ENCODE measurements around the gene PLEKHA3.

PLEKHA3 gene

DNA sequence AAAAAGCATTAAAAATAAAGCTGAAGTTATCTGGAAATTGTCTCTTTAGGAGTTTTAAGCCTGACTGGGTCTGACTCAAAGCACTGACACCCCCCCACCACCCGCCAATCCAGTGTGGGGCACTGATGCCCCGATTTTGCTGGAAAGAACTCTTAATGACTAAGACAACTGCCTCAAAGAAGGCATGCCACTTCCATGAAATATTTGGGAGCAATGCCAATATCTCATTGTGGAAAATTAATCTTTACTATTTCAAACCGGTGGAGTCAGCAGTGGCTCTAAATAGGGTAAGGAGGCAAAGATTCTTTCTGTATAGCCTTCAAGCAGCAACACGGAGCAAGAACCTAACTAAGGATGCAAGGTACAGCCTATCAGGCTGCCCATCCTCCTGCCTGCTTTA is 6.3 kb upstream of the PLEKHA3 start:
- H3K27ac Mint-ChIP-seq: no peak overlapping the region
- H3K36me3 Mint-ChIP-seq (ENCODE audit: low read depth): no peaks in the 10 kb centered on the region
- H3K4me1 Mint-ChIP-seq (ENCODE audit: low read depth): peaks cover 11% of the 10 kb centered on the region
- H3K9me3 Mint-ChIP-seq: no peaks in the 10 kb centered on the region
- H3K4me3 Mint-ChIP-seq: no peak overlapping the region
- no peaks in the 10 kb centered on the region for H3K27me3 Mint-ChIP-seq

DNA sequence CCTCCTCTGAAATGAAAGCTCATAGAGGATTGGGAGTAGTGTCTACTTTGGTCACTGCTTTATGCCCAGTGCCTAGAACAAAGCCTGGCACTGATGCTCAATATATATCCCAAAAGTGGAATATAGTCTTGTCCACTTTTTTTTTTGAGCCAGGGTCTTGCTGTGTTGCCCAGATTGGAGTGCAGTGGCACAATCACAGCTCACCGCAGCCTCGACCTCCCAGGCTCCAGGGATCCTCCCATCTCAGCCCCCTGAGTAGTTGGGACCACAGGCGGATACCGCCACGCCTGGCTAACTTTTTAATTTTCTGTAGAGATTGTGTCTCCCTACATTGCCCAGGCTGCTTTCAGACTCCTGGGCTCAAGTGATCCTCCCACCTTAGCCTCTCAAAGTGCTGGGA is 5.7 kb upstream of the PLEKHA3 start:
- Mint-ChIP-seq H3K27ac (no peak overlapping the region), H3K4me3 (no peak overlapping the region), H3K27me3 (no peaks in the 10 kb centered on the region), H3K4me1 (ENCODE audit: low read depth) (peaks cover 17% of the 10 kb centered on the region), H3K9me3 (no peaks in the 10 kb centered on the region), H3K36me3 (ENCODE audit: low read depth) (no peaks in the 10 kb centered on the region)

DNA sequence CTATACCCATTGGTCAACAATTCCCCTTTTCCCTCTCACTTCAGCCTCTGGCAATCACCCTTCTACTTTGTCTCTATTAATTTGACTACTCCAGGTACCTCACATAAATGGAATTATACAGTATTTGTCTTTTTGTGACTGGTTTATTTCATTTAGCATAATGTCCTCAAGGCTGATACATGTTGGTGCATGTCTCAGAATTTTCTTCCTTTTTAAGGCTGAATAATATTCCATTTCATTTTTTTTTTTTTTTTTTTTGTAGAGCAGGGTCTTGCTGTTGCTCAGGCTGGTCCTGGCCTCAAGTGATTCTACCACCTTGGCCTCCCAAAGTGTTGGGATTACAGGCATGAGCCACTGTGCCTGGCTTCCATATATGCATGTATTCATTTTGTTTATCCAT is 3.8 kb upstream of the PLEKHA3 start:
- Mint-ChIP-seq H3K4me1 (ENCODE audit: low read depth) (peaks cover 26% of the 10 kb centered on the region), H3K27me3 (no peaks in the 10 kb centered on the region), H3K4me3 (no peak overlapping the region), H3K9me3 (no peaks in the 10 kb centered on the region), H3K36me3 (ENCODE audit: low read depth) (no peaks in the 10 kb centered on the region), H3K27ac (no peak overlapping the region)

DNA sequence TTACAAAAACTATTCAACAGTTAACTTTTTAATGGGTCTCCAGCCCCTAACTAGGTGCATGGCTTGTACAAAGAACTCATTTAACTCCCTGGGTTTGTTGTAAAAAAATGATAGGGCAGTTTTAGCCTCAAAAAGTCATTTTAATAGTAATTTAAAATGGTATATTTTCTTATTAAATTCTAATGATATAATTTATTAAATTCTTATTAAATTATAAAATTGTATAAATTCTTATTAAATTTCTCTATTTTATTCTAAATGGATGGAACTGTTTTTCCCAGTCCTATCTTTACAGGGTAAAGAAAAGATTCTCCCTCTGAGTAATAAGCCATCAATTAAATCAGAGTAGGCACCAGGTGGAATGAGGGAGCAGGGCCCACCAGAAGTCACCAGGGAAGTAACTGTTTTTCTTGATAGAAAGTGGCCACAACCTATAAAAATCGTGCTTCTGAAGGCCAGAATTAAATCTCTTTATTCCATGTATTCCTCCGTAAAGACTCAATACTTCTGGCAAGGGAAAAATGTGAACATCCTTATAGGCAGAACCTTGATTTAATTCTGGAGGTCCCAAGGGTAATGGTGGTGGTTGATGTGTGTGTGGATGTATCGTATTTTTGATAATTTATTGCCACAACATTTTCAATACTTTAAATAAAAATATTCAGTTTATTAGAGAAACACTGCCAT is 2.7 kb upstream of the PLEKHA3 start:
- Mint-ChIP-seq H3K9me3 (no peaks in the 10 kb centered on the region), H3K4me3 (peak overlapping the region; percentile 99), H3K36me3 (ENCODE audit: low read depth) (peaks cover 2% of the 10 kb centered on the region), H3K27me3 (no peaks in the 10 kb centered on the region), H3K4me1 (ENCODE audit: low read depth) (peaks cover 37% of the 10 kb centered on the region), H3K27ac (no peak overlapping the region)

DNA sequence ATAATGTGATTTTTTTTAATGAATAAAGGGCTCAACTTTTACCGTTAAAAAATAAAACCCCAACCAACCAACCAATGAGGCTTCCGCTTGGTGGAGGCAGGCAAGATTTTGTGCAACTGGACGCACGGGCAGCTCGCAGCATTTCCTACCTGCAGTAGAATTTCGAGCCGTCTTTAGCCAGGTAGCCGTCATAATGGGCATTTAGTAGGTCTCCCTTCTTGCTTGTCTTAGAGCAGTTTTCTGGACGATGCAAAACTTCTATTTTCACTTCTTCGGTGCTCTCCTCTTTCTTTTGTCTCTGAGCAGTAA is 2.2 kb upstream of the PLEKHA3 start:
- peaks cover 5% of the 10 kb centered on the region for H3K36me3 Mint-ChIP-seq (ENCODE audit: low read depth)
- H3K4me3 Mint-ChIP-seq: peak overlapping the region; percentile 99
- H3K27ac Mint-ChIP-seq: peak overlapping the region; percentile 97
- no peaks in the 10 kb centered on the region for H3K9me3 Mint-ChIP-seq
- H3K4me1 Mint-ChIP-seq (ENCODE audit: low read depth): peaks cover 41% of the 10 kb centered on the region
- H3K27me3 Mint-ChIP-seq: no peaks in the 10 kb centered on the region

DNA sequence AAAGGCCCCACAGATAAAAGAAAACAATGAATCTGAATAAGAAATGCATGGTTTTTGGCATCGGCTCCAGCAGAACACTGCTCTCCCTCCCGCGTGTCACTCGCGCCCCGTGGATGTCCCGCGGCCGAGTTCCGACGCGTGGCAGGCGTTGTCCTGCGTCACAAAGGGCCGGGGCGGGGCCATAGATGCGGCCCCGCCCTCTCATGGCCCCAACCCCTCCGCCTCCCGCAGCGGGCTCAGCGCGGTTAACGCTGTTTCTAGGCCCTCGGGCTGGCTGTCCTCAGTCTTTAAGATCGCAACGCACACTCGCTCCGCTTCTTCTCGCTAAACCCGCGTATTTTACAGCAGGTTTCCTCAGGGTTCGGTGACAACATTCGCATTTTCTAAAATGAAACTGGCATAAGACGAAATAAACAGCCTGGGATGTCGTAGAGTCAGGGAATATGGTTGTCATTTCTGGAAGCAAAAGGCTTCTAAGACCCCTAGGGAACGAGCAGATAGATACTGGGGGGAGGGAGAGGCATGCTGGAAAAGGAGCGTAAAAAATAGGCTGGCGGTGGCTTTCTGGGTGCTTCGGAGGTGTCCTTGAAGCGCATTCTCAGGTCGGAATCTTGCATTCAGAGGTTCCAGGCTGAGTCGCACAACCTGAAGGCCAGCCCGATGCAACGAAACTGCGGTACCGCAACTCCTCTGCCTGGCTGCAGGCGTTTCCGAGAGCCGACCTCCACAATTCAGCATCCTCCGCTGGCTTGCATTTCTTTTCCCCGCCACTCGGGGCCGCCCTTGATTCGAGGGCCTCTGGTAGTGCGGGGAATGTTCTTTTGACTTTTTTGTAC is 1.6 kb upstream of the PLEKHA3 start, which contains the start of gene FKBP7:
TSS of gene FKBP7 (minus strand) at position 162 of the 836 bp plus-strand sequence. CDS start at position 61, 101 bp downstream.
- Mint-ChIP-seq H3K36me3 (ENCODE audit: low read depth) (peaks cover 5% of the 10 kb centered on the region), H3K27me3 (no peaks in the 10 kb centered on the region), H3K4me1 (ENCODE audit: low read depth) (peaks cover 41% of the 10 kb centered on the region), H3K4me3 (peak within 1 kb of the TSS; percentile 99), H3K9me3 (no peaks in the 10 kb centered on the region), H3K27ac (peak within 1 kb of the TSS; percentile 97)

DNA sequence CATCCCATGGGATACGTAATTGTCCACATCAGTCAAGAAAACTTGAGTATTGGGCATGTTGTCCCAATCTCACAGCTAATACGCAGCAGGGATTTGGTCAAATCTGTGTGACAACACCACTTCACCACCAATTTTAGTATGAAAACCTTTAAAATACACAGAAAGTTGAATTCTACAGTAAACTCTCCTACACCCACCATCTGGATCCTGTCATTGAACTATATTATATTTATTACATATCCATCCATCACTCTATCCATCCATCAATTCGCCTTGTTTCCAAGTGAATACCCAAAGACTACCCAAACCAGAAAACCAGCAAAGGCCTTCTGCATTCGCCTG is 1.0 kb upstream of the PLEKHA3 start:
- Mint-ChIP-seq H3K4me3 (peak overlapping the region; percentile 99), H3K27ac (peak overlapping the region; percentile 97), H3K4me1 (ENCODE audit: low read depth) (peaks cover 45% of the 10 kb centered on the region), H3K27me3 (no peaks in the 10 kb centered on the region), H3K9me3 (no peaks in the 10 kb centered on the region), H3K36me3 (ENCODE audit: low read depth) (peaks cover 5% of the 10 kb centered on the region)

DNA sequence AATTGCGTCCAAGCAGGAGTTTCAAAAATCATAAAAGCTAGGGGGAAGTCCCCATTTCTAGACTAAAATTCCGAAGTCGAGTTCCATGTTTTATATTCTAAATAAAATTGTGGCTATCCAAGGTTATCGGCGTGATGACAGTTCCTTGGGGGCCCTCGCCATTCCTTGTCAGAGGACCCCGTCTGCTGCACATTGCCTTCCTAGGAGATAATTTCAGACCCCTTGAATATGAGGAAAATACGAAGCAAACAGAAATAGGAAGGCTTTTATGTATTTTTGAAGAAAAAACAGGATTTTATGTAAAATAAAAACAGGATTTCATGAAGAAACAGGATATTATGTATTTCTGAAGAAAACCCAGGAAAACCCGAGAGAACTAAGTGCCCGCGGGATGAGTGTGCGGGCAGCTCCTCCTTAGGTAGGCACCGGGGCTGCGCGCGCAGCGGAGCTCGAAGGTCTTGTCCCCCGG is 465 bp upstream of the PLEKHA3 start:
- Mint-ChIP-seq H3K4me3 (peak overlapping the region; percentile 99), H3K9me3 (no peaks in the 10 kb centered on the region), H3K4me1 (ENCODE audit: low read depth) (peaks cover 51% of the 10 kb centered on the region), H3K27ac (peak overlapping the region; percentile 97), H3K36me3 (ENCODE audit: low read depth) (peaks cover 5% of the 10 kb centered on the region), H3K27me3 (no peaks in the 10 kb centered on the region)

DNA sequence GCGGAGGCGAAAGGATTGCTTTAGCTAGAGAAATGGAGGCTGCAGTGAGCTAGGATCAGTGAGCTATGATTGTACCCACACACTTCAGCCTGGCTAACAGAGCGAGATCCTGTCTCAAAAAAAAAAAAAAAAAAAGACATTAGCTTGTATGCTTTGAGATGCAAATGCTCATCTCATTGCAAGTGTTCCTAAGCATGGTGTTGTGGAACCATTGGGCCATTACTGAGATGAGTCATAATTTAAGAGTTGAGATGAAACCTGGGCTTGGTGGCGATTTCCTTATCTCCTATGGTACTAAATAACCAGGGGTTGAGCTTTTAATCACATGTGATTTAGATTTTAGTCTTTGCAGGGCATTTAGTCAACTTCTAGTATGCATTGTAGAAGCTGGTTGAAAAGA is 2.2 kb downstream of the PLEKHA3 start:
- no peaks in the 10 kb centered on the region for H3K9me3 Mint-ChIP-seq
- no peak overlapping the region for H3K27ac Mint-ChIP-seq
- H3K27me3 Mint-ChIP-seq: no peaks in the 10 kb centered on the region
- H3K36me3 Mint-ChIP-seq (ENCODE audit: low read depth): peaks cover 25% of the 10 kb centered on the region
- peak overlapping the region; percentile 99 for H3K4me3 Mint-ChIP-seq
- peaks cover 45% of the 10 kb centered on the region for H3K4me1 Mint-ChIP-seq (ENCODE audit: low read depth)

DNA sequence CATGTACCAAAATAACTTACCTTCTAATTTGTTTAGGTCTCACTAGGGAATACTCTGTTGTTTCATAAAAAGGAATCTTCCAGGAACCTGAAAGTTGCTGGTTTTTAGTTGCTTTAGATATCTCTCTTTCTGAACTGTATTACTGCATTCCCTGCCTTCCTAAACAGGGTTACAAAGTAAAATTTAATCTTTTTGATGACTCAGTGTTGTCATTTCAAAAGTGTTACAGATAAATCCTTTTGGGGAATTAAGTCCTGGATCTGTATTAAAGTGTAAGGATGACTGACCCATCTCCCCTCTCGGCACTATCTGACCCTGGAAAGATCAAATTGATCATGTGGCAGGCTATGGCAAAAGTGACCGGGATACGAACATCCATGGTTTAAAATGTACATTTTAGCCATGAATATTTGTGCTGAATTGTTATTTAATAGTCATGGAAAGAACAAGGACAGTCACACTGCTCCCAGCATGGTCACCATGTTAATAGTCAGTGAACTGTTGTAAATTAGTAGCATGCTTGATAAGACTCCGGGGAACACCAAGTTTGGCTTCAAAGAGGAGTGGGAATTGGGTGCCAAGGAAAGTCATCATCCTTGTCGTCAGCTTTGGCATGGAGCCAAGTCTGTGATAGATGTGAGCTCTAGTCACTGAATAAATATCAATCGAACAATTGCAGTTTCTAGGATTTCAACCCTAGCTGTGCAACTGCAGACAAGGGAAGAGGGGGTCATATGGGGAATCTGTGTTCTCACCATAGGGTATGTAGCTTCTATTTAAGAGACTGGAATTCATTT is 4.2 kb downstream of the PLEKHA3 start:
- Mint-ChIP-seq H3K4me3 (no peak overlapping the region), H3K27me3 (no peaks in the 10 kb centered on the region), H3K27ac (no peak overlapping the region), H3K36me3 (ENCODE audit: low read depth) (peaks cover 40% of the 10 kb centered on the region), H3K9me3 (no peaks in the 10 kb centered on the region), H3K4me1 (ENCODE audit: low read depth) (peaks cover 48% of the 10 kb centered on the region)

DNA sequence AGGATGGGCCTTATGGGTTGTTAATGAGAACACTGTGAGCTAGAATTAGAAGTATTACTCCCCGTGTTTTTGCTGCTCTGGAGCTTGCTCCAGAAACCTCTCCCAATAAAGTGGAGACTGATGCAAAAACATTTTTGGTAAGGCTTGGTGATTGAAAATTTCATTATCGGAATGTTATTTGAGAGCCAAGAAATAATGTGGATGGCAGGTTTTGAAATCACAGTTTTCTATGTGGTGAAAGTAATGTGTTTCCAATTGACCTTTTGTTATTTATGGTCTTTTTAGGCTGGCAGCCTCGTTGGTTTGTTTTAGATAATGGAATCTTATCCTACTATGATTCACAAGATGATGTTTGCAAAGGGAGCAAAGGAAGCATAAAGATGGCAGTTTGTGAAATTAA is 5.1 kb downstream of the PLEKHA3 start:
- Mint-ChIP-seq H3K36me3 (ENCODE audit: low read depth) (peaks cover 49% of the 10 kb centered on the region), H3K4me3 (no peak overlapping the region), H3K9me3 (no peaks in the 10 kb centered on the region), H3K4me1 (ENCODE audit: low read depth) (peaks cover 43% of the 10 kb centered on the region), H3K27me3 (no peaks in the 10 kb centered on the region), H3K27ac (no peak overlapping the region)

DNA sequence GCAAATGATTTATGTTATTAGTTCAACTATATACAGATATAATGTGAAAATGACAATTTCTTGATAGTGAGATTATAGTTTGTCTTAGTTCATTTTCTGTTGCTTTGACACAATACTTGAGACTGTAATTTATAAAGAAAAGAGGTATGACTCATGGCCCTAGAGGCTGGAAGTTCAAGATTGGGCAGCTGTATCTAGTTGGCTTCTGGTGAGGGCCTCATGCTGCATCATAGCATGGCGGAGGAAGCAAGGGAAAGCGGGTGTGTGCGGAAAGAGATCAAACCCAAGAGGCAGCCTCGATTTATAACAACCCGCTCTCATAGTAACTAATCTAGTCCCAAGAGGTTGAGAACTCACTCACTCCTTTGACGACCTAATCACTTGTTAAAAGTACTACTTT is 11.4 kb downstream of the PLEKHA3 start:
- Mint-ChIP-seq H3K36me3 (ENCODE audit: low read depth) (peaks cover 70% of the 10 kb centered on the region), H3K4me3 (no peak overlapping the region), H3K27me3 (no peaks in the 10 kb centered on the region), H3K9me3 (no peaks in the 10 kb centered on the region), H3K27ac (no peak overlapping the region), H3K4me1 (ENCODE audit: low read depth) (peaks cover 14% of the 10 kb centered on the region)

DNA sequence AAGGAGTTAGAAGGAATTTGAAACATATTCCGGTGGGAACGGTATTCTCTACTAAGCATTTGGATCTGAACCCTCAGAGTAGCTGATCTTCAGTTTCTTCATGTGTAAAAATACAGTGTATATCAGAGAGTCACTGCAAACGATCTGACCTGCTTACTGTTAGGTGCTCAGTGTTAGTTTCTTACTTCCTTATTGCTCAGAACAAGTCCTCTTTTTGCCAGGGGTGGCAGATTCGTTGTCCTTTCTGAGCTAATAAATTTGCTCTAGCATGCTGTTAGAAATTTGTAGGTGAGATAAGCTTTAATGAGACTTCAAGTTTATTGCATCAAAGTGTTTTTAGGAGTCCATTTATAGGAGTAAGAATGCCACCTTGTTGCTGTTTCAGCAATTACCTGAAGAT is 15.8 kb downstream of the PLEKHA3 start:
- Mint-ChIP-seq H3K9me3 (no peaks in the 10 kb centered on the region), H3K4me3 (no peak overlapping the region), H3K27me3 (no peaks in the 10 kb centered on the region), H3K4me1 (ENCODE audit: low read depth) (peaks cover 3% of the 10 kb centered on the region), H3K36me3 (ENCODE audit: low read depth) (peaks cover 53% of the 10 kb centered on the region), H3K27ac (no peak overlapping the region)

DNA sequence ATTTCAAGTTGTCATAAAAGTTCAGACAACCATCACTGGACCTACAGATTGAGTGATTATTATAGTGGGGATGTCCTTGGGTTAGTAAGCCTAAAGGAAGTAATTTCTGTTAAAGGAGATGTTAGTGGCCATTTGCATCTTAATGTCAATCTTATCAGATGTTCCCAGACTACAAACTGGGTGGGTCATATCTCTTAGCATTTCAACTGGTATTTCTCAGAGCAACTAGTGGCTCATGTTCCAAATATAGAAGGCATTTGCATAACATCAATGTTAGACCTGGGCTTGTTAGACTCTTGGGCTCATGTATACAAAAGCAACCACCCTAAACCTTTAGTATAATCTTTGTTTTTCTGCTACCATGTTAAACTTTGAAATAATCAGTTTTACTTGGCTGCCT is 17.9 kb downstream of the PLEKHA3 start:
- Mint-ChIP-seq H3K27ac (no peak overlapping the region), H3K27me3 (no peaks in the 10 kb centered on the region), H3K4me3 (no peak overlapping the region), H3K36me3 (ENCODE audit: low read depth) (peaks cover 62% of the 10 kb centered on the region), H3K9me3 (no peaks in the 10 kb centered on the region), H3K4me1 (ENCODE audit: low read depth) (peaks cover 3% of the 10 kb centered on the region)

DNA sequence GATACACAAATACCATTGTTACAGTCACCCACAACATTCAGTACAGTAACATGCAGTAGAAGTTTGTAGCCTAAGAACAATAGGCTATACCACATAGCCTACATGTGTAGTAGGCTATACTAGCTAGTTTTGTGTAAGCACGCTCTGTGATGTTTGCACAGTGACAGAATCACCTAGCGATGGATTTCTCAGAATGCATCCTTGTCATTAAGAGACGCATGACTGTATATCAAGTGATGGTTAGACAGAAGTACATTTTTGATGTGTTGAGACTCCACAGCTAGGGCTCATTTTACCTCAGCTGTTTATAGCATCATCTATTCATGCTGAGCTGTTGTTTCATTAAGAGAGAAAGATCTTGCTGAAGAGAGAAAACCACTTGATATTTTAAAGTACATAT is 19.4 kb downstream of the PLEKHA3 start:
- peaks cover 55% of the 10 kb centered on the region for H3K36me3 Mint-ChIP-seq (ENCODE audit: low read depth)
- no peaks in the 10 kb centered on the region for H3K9me3 Mint-ChIP-seq
- no peaks in the 10 kb centered on the region for H3K27me3 Mint-ChIP-seq
- no peak overlapping the region for H3K27ac Mint-ChIP-seq
- H3K4me3 Mint-ChIP-seq: no peak overlapping the region
- H3K4me1 Mint-ChIP-seq (ENCODE audit: low read depth): no peaks in the 10 kb centered on the region
